ENCODE data around the gene SGCA. TPM values are rescaled to one million over a fixed set of nuclear protein-coding genes. Genes with fewer than 3 reads are reported as not detected.
A peak's percentile ranks its signal among the peaks of the same experiment; 100 is the strongest.

Gene SGCA
- total and polyA plus RNA-seq, 10 of the 15 experiments (the other 5 are each of a cell fraction or from before 2014, with no cell fraction given), result 0.13 to 2.2 (median 0.50) TPM; not detected in 2

DNA sequence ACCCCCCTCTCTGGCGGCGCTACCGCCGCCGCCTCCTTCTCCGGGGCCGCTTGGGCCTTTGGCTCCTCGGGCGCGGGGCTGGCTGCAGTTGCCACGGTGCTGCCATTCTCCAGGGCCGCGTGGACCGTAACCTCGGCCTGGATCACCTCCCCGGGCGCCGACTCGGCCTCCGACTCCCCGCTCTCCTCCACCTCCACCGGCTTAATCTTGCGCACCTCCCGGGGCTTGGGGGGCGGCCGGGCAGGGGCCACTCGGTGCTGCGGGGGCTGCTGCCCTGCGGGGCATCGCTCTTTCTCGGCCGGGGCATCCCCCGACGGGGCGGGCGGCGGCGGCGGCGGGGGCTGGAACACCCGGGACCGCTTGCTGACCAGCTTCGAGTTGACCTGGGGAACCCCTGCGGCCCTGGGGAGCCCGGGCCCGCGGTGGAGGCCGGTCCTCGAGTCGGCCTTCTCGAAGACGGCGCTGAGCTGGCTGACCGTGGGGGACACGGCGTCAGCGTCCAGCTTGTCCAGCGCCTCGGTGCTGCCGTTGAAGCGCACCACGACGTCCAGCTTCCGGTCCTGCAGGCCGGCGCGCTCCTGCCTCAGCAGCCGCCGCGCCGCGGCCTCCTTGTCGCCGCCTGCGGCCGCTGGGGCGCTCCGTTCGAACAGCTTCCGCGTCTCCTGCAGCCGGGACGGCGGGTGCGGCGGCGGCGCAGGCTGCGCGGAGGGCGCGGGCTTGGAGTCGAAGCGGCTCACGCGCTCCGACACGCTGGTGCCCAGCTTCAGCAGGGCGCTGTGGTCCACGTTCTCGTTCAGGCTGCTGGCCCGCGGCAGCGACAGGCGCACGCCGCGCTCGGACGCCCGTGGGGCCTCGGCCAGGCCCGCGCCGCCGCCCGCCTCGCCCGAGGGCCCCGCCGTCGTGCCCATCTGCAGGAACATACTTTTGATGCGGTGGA is 16.1 kb upstream of the SGCA start (continued):
- TF ChIP-seq, protein P1, sequence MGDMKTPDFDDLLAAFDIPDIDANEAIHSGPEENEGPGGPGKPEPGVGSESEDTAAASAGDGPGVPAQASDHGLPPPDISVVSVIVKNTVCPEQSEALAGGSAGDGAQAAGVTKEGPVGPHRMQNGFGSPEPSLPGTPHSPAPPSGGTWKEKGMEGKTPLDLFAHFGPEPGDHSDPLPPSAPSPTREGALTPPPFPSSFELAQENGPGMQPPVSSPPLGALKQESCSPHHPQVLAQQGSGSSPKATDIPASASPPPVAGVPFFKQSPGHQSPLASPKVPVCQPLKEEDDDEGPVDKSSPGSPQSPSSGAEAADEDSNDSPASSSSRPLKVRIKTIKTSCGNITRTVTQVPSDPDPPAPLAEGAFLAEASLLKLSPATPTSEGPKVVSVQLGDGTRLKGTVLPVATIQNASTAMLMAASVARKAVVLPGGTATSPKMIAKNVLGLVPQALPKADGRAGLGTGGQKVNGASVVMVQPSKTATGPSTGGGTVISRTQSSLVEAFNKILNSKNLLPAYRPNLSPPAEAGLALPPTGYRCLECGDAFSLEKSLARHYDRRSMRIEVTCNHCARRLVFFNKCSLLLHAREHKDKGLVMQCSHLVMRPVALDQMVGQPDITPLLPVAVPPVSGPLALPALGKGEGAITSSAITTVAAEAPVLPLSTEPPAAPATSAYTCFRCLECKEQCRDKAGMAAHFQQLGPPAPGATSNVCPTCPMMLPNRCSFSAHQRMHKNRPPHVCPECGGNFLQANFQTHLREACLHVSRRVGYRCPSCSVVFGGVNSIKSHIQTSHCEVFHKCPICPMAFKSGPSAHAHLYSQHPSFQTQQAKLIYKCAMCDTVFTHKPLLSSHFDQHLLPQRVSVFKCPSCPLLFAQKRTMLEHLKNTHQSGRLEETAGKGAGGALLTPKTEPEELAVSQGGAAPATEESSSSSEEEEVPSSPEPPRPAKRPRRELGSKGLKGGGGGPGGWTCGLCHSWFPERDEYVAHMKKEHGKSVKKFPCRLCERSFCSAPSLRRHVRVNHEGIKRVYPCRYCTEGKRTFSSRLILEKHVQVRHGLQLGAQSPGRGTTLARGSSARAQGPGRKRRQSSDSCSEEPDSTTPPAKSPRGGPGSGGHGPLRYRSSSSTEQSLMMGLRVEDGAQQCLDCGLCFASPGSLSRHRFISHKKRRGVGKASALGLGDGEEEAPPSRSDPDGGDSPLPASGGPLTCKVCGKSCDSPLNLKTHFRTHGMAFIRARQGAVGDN (IDR thresholded peaks at IDR 0.05), result peak; percentile 48; the same call in 1 of the 2 replicates
- TF ChIP-seq CBX3 (IDR thresholded peaks at IDR 0.05; ENCODE audit: borderline replicate concordance, low read depth), result no peak
- peak; percentile 62 for TF ChIP-seq IKZF1 (conservative IDR thresholded peaks at IDR 0.05)
- no peak for TF ChIP-seq FOXM1 (IDR thresholded peaks at IDR 0.05; ENCODE audit: low read depth, low read length)
- TF ChIP-seq ASH2L (IDR thresholded peaks at IDR 0.05; ENCODE audit: borderline replicate concordance, low read depth), result no peak
- no peak for TF ChIP-seq EGR1 (IDR thresholded peaks at IDR 0.05; ENCODE audit: borderline replicate concordance in 1 of 2, low read depth in 2 of 2, low read length in 2 of 2)
- no peak for TF ChIP-seq SRF (IDR thresholded peaks at IDR 0.05; ENCODE audit: low read depth in 2 of 2, low read length in 2 of 2)
- TF ChIP-seq TAF1 (IDR thresholded peaks at IDR 0.05; ENCODE audit: borderline replicate concordance, low read depth, low read length), result peak; percentile 5; the same call in 1 of the 2 replicates
- peak; percentile 50 for TF ChIP-seq YY1 (IDR thresholded peaks at IDR 0.05; ENCODE audit: low read depth, low read length)
- TF ChIP-seq, protein P2, sequence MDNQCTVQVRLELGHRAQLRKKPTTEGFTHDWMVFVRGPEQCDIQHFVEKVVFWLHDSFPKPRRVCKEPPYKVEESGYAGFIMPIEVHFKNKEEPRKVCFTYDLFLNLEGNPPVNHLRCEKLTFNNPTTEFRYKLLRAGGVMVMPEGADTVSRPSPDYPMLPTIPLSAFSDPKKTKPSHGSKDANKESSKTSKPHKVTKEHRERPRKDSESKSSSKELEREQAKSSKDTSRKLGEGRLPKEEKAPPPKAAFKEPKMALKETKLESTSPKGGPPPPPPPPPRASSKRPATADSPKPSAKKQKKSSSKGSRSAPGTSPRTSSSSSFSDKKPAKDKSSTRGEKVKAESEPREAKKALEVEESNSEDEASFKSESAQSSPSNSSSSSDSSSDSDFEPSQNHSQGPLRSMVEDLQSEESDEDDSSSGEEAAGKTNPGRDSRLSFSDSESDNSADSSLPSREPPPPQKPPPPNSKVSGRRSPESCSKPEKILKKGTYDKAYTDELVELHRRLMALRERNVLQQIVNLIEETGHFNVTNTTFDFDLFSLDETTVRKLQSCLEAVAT (IDR thresholded peaks at IDR 0.05), result peak; percentile 42; the same call in 1 of the 2 replicates
- TF ChIP-seq MEF2A (IDR thresholded peaks at IDR 0.05; ENCODE audit: insufficient read depth, low read depth, low read length), result no peak
- TF ChIP-seq, protein P3, sequence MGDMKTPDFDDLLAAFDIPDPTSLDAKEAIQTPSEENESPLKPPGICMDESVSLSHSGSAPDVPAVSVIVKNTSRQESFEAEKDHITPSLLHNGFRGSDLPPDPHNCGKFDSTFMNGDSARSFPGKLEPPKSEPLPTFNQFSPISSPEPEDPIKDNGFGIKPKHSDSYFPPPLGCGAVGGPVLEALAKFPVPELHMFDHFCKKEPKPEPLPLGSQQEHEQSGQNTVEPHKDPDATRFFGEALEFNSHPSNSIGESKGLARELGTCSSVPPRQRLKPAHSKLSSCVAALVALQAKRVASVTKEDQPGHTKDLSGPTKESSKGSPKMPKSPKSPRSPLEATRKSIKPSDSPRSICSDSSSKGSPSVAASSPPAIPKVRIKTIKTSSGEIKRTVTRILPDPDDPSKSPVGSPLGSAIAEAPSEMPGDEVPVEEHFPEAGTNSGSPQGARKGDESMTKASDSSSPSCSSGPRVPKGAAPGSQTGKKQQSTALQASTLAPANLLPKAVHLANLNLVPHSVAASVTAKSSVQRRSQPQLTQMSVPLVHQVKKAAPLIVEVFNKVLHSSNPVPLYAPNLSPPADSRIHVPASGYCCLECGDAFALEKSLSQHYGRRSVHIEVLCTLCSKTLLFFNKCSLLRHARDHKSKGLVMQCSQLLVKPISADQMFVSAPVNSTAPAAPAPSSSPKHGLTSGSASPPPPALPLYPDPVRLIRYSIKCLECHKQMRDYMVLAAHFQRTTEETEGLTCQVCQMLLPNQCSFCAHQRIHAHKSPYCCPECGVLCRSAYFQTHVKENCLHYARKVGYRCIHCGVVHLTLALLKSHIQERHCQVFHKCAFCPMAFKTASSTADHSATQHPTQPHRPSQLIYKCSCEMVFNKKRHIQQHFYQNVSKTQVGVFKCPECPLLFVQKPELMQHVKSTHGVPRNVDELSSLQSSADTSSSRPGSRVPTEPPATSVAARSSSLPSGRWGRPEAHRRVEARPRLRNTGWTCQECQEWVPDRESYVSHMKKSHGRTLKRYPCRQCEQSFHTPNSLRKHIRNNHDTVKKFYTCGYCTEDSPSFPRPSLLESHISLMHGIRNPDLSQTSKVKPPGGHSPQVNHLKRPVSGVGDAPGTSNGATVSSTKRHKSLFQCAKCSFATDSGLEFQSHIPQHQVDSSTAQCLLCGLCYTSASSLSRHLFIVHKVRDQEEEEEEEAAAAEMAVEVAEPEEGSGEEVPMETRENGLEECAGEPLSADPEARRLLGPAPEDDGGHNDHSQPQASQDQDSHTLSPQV (IDR thresholded peaks at IDR 0.05), result no peak

Data from GM12878 (cell line).